CD8-positive, alpha-beta memory T cell (primary cell): ENCODE data around the gene SPATA20. TPM values are rescaled to one million over a fixed set of nuclear protein-coding genes. Genes with fewer than 3 reads are reported as not detected.

ENCODE experiments used
- CTCF ChIA-PET: fragments of 350-600 bp; sonication (Branson Sonifier 250); formaldehyde crosslinking; loops from one replicate; lab custom pipeline; 2021; ENCODE audit warnings: antibody characterized with exemption; lab: Charles Lee
- POLR2A ChIA-PET: fragments of 350-600 bp; sonication (Branson Sonifier 250); formaldehyde crosslinking; loops from one replicate; lab custom pipeline; 2021; ENCODE audit warnings: antibody characterized with exemption; lab: Charles Lee
- DNase-seq, 5 donors: peaks; one replicate each; pipeline versions ENCODE4 v3.0.0 to v3.0.0-alpha.2; 2020 to 2022; ENCODE audit warnings: mixed read lengths in 1 of 5
- H3K27ac ChIP-seq: one replicate; pipeline ENCODE4 v1.7.0; 2013; ENCODE audit warnings: low read depth, mild to moderate bottlenecking, low read length, moderate library complexity
- H3K27me3 ChIP-seq: 2 replicates; pipeline ENCODE4 v1.7.0; 2013; ENCODE audit warnings: low read length, mild to moderate bottlenecking; ENCODE audit not compliant: insufficient read depth, poor library complexity, severe bottlenecking
- H3K36me3 ChIP-seq: 2 replicates; pipeline ENCODE4 v1.7.0; 2013; ENCODE audit warnings: mild to moderate bottlenecking, low read length, moderate library complexity; ENCODE audit not compliant: insufficient read depth
- H3K4me1 ChIP-seq: 2 replicates; pipeline ENCODE4 v1.7.0; 2013; ENCODE audit warnings: mild to moderate bottlenecking, low read length, moderate library complexity; ENCODE audit not compliant: insufficient read depth
- H3K4me3 ChIP-seq: 2 replicates; pipeline ENCODE4 v1.7.0; 2013; ENCODE audit warnings: mild to moderate bottlenecking, low read length
- H3K9me3 ChIP-seq: 2 replicates; pipeline ENCODE4 v1.7.0; 2013; ENCODE audit warnings: mild to moderate bottlenecking, low read length
- H3K27ac Mint-ChIP-seq, 8 donors: one replicate each; pipeline ENCODE4 v1.8.0; 2020 to 2021; ENCODE audit warnings: mixed read lengths in 8 of 8, mild to moderate bottlenecking in 6 of 8, inconsistent platforms in 3 of 8, moderate library complexity in 3 of 8
- H3K27me3 Mint-ChIP-seq, 2 donors: one replicate each; pipeline ENCODE4 v1.8.0; 2020 to 2021; ENCODE audit warnings: mixed read lengths in 2 of 2, mild to moderate bottlenecking in 1 of 2, moderate library complexity in 1 of 2
- H3K36me3 Mint-ChIP-seq, 3 donors: one replicate each; pipeline ENCODE4 v1.8.0; 2020 to 2021; ENCODE audit warnings: mixed read lengths in 3 of 3, inconsistent platforms in 1 of 3, mild to moderate bottlenecking in 1 of 3
- H3K4me1 Mint-ChIP-seq, 3 donors: one replicate each; pipeline ENCODE4 v1.8.0; 2020 to 2021; ENCODE audit warnings: mixed read lengths in 3 of 3, inconsistent platforms in 1 of 3, mild to moderate bottlenecking in 1 of 3
- H3K4me3 Mint-ChIP-seq, 7 donors: one replicate each; pipeline ENCODE4 v1.8.0; 2020 to 2021; ENCODE audit warnings: mixed read lengths in 7 of 7, mild to moderate bottlenecking in 6 of 7, moderate library complexity in 4 of 7, inconsistent platforms in 2 of 7
- H3K9me3 Mint-ChIP-seq, 5 donors: one replicate each; pipeline ENCODE4 v1.8.0; 2020 to 2022; ENCODE audit warnings: mixed read lengths in 5 of 5, mild to moderate bottlenecking in 3 of 5, moderate library complexity in 2 of 5, inconsistent platforms in 1 of 5
- polyA plus RNA-seq: library from polyadenylated mRNA; unstranded; fragments of 300-500 nt; fragmentation: Illumina TruSeq; gene quantifications from one replicate; pipeline ENCODE4 v1.2.3, GENCODE V29; 2021
- total RNA-seq, 2 experiments: library from RNA; stranded (reverse); gene quantifications; one replicate each; pipeline ENCODE4 v1.2.3, GENCODE V29; 2021

SPATA20 gene
- total and polyA plus RNA-seq, 3 experiments from 2014 or later, result 11.0 to 42.9 (median 34.7) TPM

DNA sequence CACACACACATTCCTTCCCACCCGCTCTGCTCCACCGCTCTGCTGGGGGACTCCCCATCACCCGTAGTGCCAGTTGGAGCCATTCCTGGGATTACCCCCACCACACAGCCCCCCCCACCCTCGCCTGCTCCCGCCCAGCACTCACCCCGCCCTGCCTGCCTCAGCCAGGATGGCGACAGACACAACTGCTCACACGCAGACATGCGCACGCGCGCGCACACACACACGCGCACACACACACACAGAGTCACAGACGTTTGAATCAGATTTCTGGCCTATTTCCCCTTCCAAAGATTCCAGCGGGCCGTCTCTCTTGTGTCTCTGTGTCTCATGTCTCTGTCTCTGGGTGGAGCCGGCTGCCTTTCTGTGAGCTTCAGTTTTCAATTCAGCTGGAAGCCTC is 17.9 kb downstream of the SPATA20 start:
- H3K4me1 Mint-ChIP-seq, result peaks cover 11 to 31% (median 19%) of the 10 kb centered on the region in 3 donors
- peak in 1 of 5 donors; percentile 25 for DNase-seq
- no peaks in the 10 kb centered on the region for H3K36me3 Mint-ChIP-seq
- peak overlapping the region in 2 of 7 donors; percentile 44 for H3K4me3 Mint-ChIP-seq
- H3K27ac Mint-ChIP-seq, result peak overlapping the region in 1 of 8 donors; percentile 72
- H3K4me3 ChIP-seq, result no peak overlapping the region
- peaks cover 10% of the 10 kb centered on the region for H3K4me1 ChIP-seq
- peaks cover 37% of the 10 kb centered on the region for H3K27me3 ChIP-seq
- no peaks in the 10 kb centered on the region for H3K36me3 ChIP-seq
- no peaks in the 10 kb centered on the region for H3K9me3 ChIP-seq
- no peaks in the 10 kb centered on the region for H3K9me3 Mint-ChIP-seq
- ChIA-PET POLR2A (no interaction called here), CTCF (no interaction called here)
- no peak overlapping the region for H3K27ac ChIP-seq
- H3K27me3 Mint-ChIP-seq, result peaks cover 47 to 69% of the 10 kb centered on the region in 2 donors

DNA sequence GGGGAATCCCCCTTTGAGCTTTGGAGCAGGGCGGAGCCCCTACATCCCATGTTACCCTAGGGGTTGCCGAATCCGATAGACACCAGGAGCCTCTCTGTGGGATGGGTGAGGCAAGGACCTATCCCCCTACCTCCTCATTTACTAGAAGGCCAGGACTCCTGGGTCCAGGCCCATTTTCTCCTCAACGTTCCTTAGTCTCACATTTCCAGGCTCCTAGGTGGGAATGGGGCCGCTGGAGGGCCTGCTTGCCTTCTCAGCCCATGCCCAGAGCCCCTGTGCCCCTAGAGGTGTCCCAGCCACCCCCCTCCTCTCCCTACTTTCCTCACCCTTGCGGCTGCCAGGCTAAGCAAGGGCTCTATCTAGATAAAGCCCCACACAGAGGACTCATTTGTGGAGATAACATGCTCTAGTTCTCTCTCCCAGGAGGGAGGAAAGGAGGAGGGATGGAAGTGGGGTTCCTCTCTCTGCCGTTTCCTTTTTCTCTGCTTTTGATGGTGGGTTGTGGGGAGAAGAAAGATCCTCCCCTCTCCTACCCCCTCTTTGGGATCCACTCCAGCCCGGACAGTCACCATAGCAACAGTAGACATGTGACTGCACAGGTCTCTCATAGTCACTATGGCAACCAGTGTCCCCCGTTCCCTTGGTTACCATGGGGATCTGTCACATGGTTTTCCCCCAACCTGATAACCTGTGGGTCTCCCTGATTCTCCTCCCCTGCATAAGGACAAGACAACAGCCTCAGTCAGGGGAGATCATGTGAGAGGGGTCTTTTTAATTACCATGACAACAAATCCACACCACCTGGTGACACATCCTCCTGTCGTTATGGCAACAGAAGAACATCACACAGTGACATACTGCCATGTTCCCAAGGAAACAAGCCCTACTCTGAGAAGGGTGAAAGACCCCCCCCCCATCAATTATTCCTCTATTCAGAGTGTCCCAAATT is 18.7 kb downstream of the SPATA20 start:
- H3K27ac Mint-ChIP-seq, result peak overlapping the region in 5 of 8 donors; percentile 32 to 85 (median 53)
- POLR2A ChIA-PET, result no interaction called here
- DNase-seq, result peak in 2 of 5 donors; percentile 33 to 60
- H3K36me3 Mint-ChIP-seq, result no peaks in the 10 kb centered on the region
- H3K27me3 Mint-ChIP-seq, result peaks cover 42 to 65% of the 10 kb centered on the region in 2 donors
- Histone ChIP-seq H3K27ac (no peak overlapping the region), H3K27me3 (peaks cover 32% of the 10 kb centered on the region), H3K4me3 (no peak overlapping the region), H3K9me3 (no peaks in the 10 kb centered on the region), H3K36me3 (no peaks in the 10 kb centered on the region), H3K4me1 (peaks cover 6% of the 10 kb centered on the region)
- H3K4me1 Mint-ChIP-seq, result peaks cover 8 to 27% (median 15%) of the 10 kb centered on the region in 3 donors
- CTCF ChIA-PET, result no interaction called here
- H3K9me3 Mint-ChIP-seq, result no peaks in the 10 kb centered on the region
- H3K4me3 Mint-ChIP-seq, result peak overlapping the region in 1 of 7 donors; percentile 44

DNA sequence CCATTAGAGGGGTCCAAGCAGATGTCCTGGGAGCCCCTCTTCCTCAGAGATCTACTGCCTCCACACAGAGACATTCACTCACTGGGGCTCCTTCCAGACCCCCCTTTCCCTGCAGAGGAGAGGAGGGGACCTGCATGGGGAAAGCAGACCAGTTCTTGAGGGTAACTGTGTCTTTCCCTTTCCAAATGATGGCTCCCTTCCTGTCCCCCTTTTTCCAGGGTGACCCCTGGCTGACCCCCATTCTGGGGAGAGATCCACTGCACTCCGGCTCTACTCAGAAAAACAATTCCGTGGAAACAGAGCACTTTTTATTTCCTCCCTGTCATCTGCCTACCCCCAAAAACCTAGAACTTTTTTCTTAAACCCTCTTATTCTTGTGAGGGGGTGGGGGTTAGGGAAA is 19.9 kb downstream of the SPATA20 start:
- H3K27me3 ChIP-seq, result peaks cover 32% of the 10 kb centered on the region
- H3K36me3 ChIP-seq, result no peaks in the 10 kb centered on the region
- ChIA-PET CTCF (no interaction called here), POLR2A (no interaction called here)
- Mint-ChIP-seq H3K4me3 (no peak overlapping the region), H3K27me3 (peaks cover 45 to 75% of the 10 kb centered on the region in 2 donors), H3K9me3 (no peaks in the 10 kb centered on the region), H3K4me1 (peaks cover 8 to 27% (median 15%) of the 10 kb centered on the region in 3 donors), H3K36me3 (no peaks in the 10 kb centered on the region), H3K27ac (peak overlapping the region in 1 of 8 donors; percentile 67)
- no peak for DNase-seq
- no peak overlapping the region for H3K27ac ChIP-seq
- peaks cover 6% of the 10 kb centered on the region for H3K4me1 ChIP-seq
- no peak overlapping the region for H3K4me3 ChIP-seq
- no peaks in the 10 kb centered on the region for H3K9me3 ChIP-seq

DNA sequence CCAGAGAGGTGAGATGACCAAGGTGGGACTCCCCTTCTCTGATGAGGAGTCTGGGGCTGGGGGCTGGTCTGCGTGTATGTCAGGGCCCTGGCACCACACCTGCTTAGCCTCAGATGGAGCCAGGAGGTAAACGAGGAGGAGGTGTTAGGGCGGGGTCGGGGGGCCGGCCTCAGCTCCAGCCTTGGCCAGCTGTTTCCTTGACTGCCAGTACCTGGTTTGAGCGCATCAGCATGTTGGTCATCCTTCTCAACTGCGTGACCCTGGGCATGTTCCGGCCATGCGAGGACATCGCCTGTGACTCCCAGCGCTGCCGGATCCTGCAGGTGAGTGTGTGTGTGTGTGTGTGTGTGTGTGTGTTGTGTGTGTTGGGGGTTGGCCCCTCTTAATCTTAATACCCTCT is 21.7 kb downstream of the SPATA20 start:
- ChIA-PET CTCF (no interaction called here), POLR2A (no interaction called here)
- Histone ChIP-seq H3K27ac (no peak overlapping the region), H3K4me3 (no peak overlapping the region), H3K9me3 (no peaks in the 10 kb centered on the region), H3K27me3 (peaks cover 17% of the 10 kb centered on the region), H3K4me1 (no peaks in the 10 kb centered on the region), H3K36me3 (no peaks in the 10 kb centered on the region)
- no peak for DNase-seq
- peak overlapping the region in 1 of 8 donors; percentile 60 for H3K27ac Mint-ChIP-seq
- H3K4me1 Mint-ChIP-seq, result peaks cover 2 to 20% (median 10%) of the 10 kb centered on the region in 3 donors
- no peaks in the 10 kb centered on the region for H3K36me3 Mint-ChIP-seq
- H3K27me3 Mint-ChIP-seq, result peaks cover 33 to 63% of the 10 kb centered on the region in 2 donors
- H3K9me3 Mint-ChIP-seq, result no peaks in the 10 kb centered on the region
- H3K4me3 Mint-ChIP-seq, result no peak overlapping the region

DNA sequence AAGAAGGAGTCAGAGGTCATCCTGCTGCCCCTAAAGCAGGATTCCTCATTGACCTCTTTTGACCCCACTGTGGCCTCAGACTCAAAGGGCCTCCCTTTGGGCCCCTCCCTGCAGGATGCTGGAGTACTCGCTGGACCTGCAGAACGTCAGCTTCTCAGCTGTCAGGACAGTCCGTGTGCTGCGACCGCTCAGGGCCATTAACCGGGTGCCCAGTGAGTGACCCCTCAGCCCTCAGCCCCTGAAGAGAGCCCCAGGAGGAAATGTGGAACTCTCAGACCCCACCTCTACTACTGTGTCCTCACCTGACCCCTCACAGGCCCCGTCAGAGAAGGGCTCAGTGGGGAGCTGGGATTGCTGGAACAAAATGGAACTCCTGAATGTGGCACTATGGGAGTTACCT is 22.6 kb downstream of the SPATA20 start:
- Mint-ChIP-seq H3K36me3 (no peaks in the 10 kb centered on the region), H3K4me1 (peaks cover 2 to 19% (median 5%) of the 10 kb centered on the region in 3 donors), H3K9me3 (no peaks in the 10 kb centered on the region), H3K27me3 (peaks cover 29 to 54% of the 10 kb centered on the region in 2 donors), H3K27ac (no peak overlapping the region), H3K4me3 (no peak overlapping the region)
- H3K4me3 ChIP-seq, result no peak overlapping the region
- no peaks in the 10 kb centered on the region for H3K9me3 ChIP-seq
- DNase-seq, result no peak
- ChIA-PET CTCF (no interaction called here), POLR2A (no interaction called here)
- no peak overlapping the region for H3K27ac ChIP-seq
- H3K27me3 ChIP-seq, result peaks cover 10% of the 10 kb centered on the region
- no peaks in the 10 kb centered on the region for H3K36me3 ChIP-seq
- H3K4me1 ChIP-seq, result no peaks in the 10 kb centered on the region

DNA sequence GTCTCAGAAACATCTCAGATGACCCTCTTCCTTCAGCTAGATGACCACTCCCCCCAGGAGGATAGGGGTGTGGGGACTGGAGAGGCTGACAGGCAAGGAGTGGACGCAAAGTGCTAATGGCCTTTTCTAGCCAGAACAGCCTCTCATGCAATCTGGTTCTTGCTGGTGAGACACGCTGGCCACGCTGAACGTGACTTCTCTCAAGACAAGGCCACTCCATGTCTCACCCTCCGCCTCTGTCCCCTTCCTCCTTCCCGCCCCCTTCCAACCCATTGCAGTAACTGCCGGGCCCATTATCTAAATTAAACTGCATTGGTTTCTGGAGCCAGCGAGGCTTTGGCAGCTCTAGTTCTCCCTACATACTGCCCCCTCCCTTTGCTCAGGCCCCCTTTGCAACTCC is 23.1 kb downstream of the SPATA20 start:
- Mint-ChIP-seq H3K27ac (no peak overlapping the region), H3K36me3 (no peaks in the 10 kb centered on the region), H3K9me3 (no peaks in the 10 kb centered on the region), H3K4me1 (peaks cover under 1 to 15% (median 5%) of the 10 kb centered on the region in 3 donors), H3K27me3 (peaks cover 25 to 50% of the 10 kb centered on the region in 2 donors), H3K4me3 (no peak overlapping the region)
- Histone ChIP-seq H3K4me3 (no peak overlapping the region), H3K27me3 (peaks cover 8% of the 10 kb centered on the region), H3K36me3 (no peaks in the 10 kb centered on the region), H3K9me3 (no peaks in the 10 kb centered on the region), H3K27ac (no peak overlapping the region), H3K4me1 (no peaks in the 10 kb centered on the region)
- DNase-seq, result no peak
- ChIA-PET POLR2A (no interaction called here), CTCF (no interaction called here)

DNA sequence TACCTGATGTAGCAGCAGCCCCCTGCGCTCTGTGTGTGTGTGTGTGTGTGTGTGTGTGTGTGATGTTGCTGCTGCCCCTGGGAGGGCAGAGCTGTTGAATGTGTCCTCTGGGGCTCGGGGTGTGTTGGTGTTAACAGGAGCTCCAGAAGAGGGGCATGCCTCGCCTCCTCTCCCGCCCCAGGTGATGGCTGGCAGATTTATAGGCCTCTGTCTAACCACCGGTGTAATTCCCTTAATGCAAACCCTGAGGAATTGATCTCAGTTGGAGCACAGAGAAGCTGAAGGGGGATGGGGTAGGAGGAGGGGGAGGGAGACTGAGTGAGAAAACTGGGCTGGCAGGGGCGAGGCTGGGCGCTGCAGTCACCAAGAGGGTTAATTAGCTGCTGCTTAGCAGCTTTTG is 23.6 kb downstream of the SPATA20 start:
- Histone ChIP-seq H3K36me3 (no peaks in the 10 kb centered on the region), H3K27me3 (peaks cover 8% of the 10 kb centered on the region), H3K9me3 (no peaks in the 10 kb centered on the region), H3K4me3 (no peak overlapping the region), H3K4me1 (no peaks in the 10 kb centered on the region), H3K27ac (no peak overlapping the region)
- H3K4me1 Mint-ChIP-seq, result peaks cover 0 to 11% (median 5%) of the 10 kb centered on the region in 3 donors
- H3K36me3 Mint-ChIP-seq, result no peaks in the 10 kb centered on the region
- peaks cover 24 to 45% of the 10 kb centered on the region in 2 donors for H3K27me3 Mint-ChIP-seq
- H3K9me3 Mint-ChIP-seq, result no peaks in the 10 kb centered on the region
- no peak overlapping the region for H3K27ac Mint-ChIP-seq
- no peak overlapping the region for H3K4me3 Mint-ChIP-seq
- DNase-seq, result no peak
- ChIA-PET CTCF (no interaction called here), POLR2A (no interaction called here)

DNA sequence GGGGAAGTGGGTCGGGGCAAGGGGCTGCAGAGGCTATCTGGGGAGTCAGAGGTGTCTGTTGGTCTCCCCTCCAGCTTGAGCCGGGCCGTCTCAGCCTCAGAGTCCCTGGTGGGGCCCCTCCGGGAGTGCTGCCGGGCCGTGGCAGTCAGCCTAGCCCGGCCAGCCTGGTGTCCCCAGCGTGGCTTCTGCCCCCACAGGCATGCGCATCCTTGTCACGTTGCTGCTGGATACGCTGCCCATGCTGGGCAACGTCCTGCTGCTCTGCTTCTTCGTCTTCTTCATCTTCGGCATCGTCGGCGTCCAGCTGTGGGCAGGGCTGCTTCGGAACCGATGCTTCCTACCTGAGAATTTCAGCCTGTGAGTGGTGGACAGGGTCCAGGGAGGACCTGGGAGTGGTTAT is 24.7 kb downstream of the SPATA20 start:
- no peaks in the 10 kb centered on the region for H3K4me1 ChIP-seq
- H3K27me3 Mint-ChIP-seq, result peaks cover 14 to 33% of the 10 kb centered on the region in 2 donors
- no peak overlapping the region for H3K27ac Mint-ChIP-seq
- CTCF ChIA-PET, result no interaction called here
- H3K9me3 Mint-ChIP-seq, result no peaks in the 10 kb centered on the region
- no peaks in the 10 kb centered on the region for H3K36me3 Mint-ChIP-seq
- H3K27me3 ChIP-seq, result peaks cover 4% of the 10 kb centered on the region
- H3K27ac ChIP-seq, result no peak overlapping the region
- no peaks in the 10 kb centered on the region for H3K4me1 Mint-ChIP-seq
- no peak overlapping the region for H3K4me3 Mint-ChIP-seq
- H3K36me3 ChIP-seq, result no peaks in the 10 kb centered on the region
- H3K9me3 ChIP-seq, result no peaks in the 10 kb centered on the region
- no peak overlapping the region for H3K4me3 ChIP-seq
- POLR2A ChIA-PET, result no interaction called here
- no peak for DNase-seq
